H1 (cell line): ENCODE results near the gene PKP1. TPM values are rescaled to one million over a fixed set of nuclear protein-coding genes. Genes with fewer than 3 reads are reported as not detected.

Source experiments
- ATF2 ChIP-seq: IDR thresholded peaks from 2 replicates; pipeline ENCODE4 v1.6.1; 2012; ENCODE audit warnings: low read length, inconsistent platforms
- NANOG ChIP-seq: IDR thresholded peaks from 2 replicates; pipeline ENCODE4 v1.6.1; 2011; ENCODE audit warnings: low read length, low read depth, mild to moderate bottlenecking, inconsistent platforms; ENCODE audit not compliant: insufficient read depth, poor library complexity, severe bottlenecking
- RBBP5 ChIP-seq: IDR thresholded peaks from 2 replicates; pipeline ENCODE4 v1.7.1; 2012; ENCODE audit warnings: low read depth, mild to moderate bottlenecking, inconsistent platforms, low read length, moderate library complexity, borderline replicate concordance
- SAP30 ChIP-seq: fragments of 300-600 bp; sonication (generic); IDR thresholded peaks from 2 replicates; pipeline ENCODE4 v1.7.1; 2012; ENCODE audit warnings: low read length, moderate library complexity, mild to moderate bottlenecking, inconsistent platforms; ENCODE audit not compliant: insufficient read depth, insufficient replicate concordance
- polyA plus RNA-seq, 7 experiments: library from polyadenylated mRNA; depleted of rRNA in 3 of 7; stranded (reverse) in 5 of 7; unstranded in 2 of 7; fragments of >200 nt in 5 of 7; fragments of 200-250 nt in 2 of 7; gene quantifications; 1 replicate in 5 of 7; 2 replicates in 1 of 7; 4 replicates in 1 of 7; pipeline versions ENCODE4 v1.2.1 to v1.2.3, GENCODE V29; 2011 to 2013; ENCODE audit warnings: missing spikeins in 2 of 7, mixed read lengths in 2 of 7
- total RNA-seq: library from RNA; stranded (reverse); fragmentation: NEBNext Ultra II Directional; extraction: Animal tissue kit (Norgen Biotek cat#: 25700); gene quantifications from 2 replicates; pipeline ENCODE4 v1.2.1, GENCODE V29; 2021

PKP1 gene
- total and polyA plus RNA-seq, 2 of the 8 experiments (the other 6 are each of a cell fraction or from before 2014, with no cell fraction given), result 0.21 to 0.95 TPM

GRCh38 chr1:201370500-201370899 lies 87.2 kb downstream of the PKP1 start (continued):
- no peak for TF ChIP-seq SAP30
- TF ChIP-seq NANOG, result no peak
- TF ChIP-seq ATF2, result no peak
- TF ChIP-seq RBBP5, result no peak
